Trophoblast cell (in vitro differentiated cells and primary cell): ENCODE data around the gene ZNF333. TPM values are rescaled to one million over a fixed set of nuclear protein-coding genes. Genes with fewer than 3 reads are reported as not detected.
A peak's percentile ranks its signal among the peaks of the same experiment; 100 is the strongest.

Experiments
- DNase-seq, 2 donors: peaks; one replicate each; pipeline ENCODE4 v3.0.0-alpha.2; 2016
- H2AFZ ChIP-seq: 2 replicates; pipeline ENCODE4 v1.6.1; 2013; ENCODE audit warnings: low read length, moderate library complexity, mild to moderate bottlenecking; ENCODE audit not compliant: insufficient read depth, poor library complexity
- H2AK5ac ChIP-seq: 2 replicates; pipeline ENCODE4 v1.6.1; 2013; ENCODE audit warnings: mild to moderate bottlenecking, low read length
- H2BK120ac ChIP-seq: 2 replicates; pipeline ENCODE4 v1.6.1; 2013; ENCODE audit warnings: low read length, mild to moderate bottlenecking, moderate library complexity; ENCODE audit not compliant: insufficient read depth, poor library complexity
- H2BK12ac ChIP-seq: 2 replicates; pipeline ENCODE4 v1.6.1; 2013; ENCODE audit warnings: mild to moderate bottlenecking, low read length, moderate library complexity
- H2BK5ac ChIP-seq: 2 replicates; pipeline ENCODE4 v1.6.1; 2013; ENCODE audit warnings: low read length, low read depth, moderate library complexity, mild to moderate bottlenecking; ENCODE audit not compliant: poor library complexity
- H3K14ac ChIP-seq: 2 replicates; pipeline ENCODE4 v1.6.1; 2013; ENCODE audit warnings: mild to moderate bottlenecking, low read length
- H3K18ac ChIP-seq: 2 replicates; pipeline ENCODE4 v1.6.1; 2013; ENCODE audit warnings: mild to moderate bottlenecking, low read length
- H3K23ac ChIP-seq: 2 replicates; pipeline ENCODE4 v1.6.1; 2013; ENCODE audit warnings: low read length
- H3K27ac ChIP-seq: 2 replicates; pipeline ENCODE4 v1.5.1; 2013; ENCODE audit warnings: low read depth, mild to moderate bottlenecking, inconsistent platforms, low read length, moderate library complexity
- H3K27me3 ChIP-seq: 2 replicates; pipeline ENCODE4 v1.6.1; 2013; ENCODE audit warnings: inconsistent platforms, mild to moderate bottlenecking, low read length, moderate library complexity; ENCODE audit not compliant: insufficient read depth
- H3K36me3 ChIP-seq, 2 experiments: 1 replicate in 1 of 2; 2 replicates in 1 of 2; pipeline ENCODE4 v1.6.1; 2013; ENCODE audit warnings: low read length in 2 of 2, mild to moderate bottlenecking in 2 of 2, moderate library complexity in 1 of 2; ENCODE audit not compliant: insufficient read depth in 2 of 2, control insufficient read depth in 1 of 2
- H3K4ac ChIP-seq: 2 replicates; pipeline ENCODE4 v1.6.1; 2013; ENCODE audit warnings: low read depth, mild to moderate bottlenecking, low read length, moderate library complexity
- H3K4me1 ChIP-seq, 2 experiments: 1 replicate in 1 of 2; 2 replicates in 1 of 2; pipeline ENCODE4 v1.6.1; 2013; ENCODE audit warnings: low read length in 2 of 2, mild to moderate bottlenecking in 2 of 2, moderate library complexity in 1 of 2; ENCODE audit not compliant: insufficient read depth in 2 of 2, control insufficient read depth in 1 of 2
- H3K4me2 ChIP-seq: 2 replicates; pipeline ENCODE4 v1.6.1; 2013; ENCODE audit warnings: inconsistent platforms, mild to moderate bottlenecking, low read length, moderate library complexity
- H3K4me3 ChIP-seq: 2 replicates; pipeline ENCODE4 v1.5.1; 2013; ENCODE audit warnings: mild to moderate bottlenecking, low read depth, low read length, inconsistent platforms
- H3K79me1 ChIP-seq: one replicate; pipeline ENCODE4 v1.6.1; 2013; ENCODE audit warnings: low read length
- H3K79me2 ChIP-seq: 2 replicates; pipeline ENCODE4 v1.6.1; 2013; ENCODE audit warnings: low read length, mild to moderate bottlenecking; ENCODE audit not compliant: control insufficient read depth, insufficient read depth, poor library complexity
- H3K9ac ChIP-seq: 2 replicates; pipeline ENCODE4 v1.6.1; 2013; ENCODE audit warnings: mild to moderate bottlenecking, low read length
- H3K9me3 ChIP-seq: 2 replicates; pipeline ENCODE4 v1.6.1; 2013; ENCODE audit warnings: low read depth, mild to moderate bottlenecking, control low read depth, inconsistent platforms, low read length; ENCODE audit not compliant: insufficient read depth
- H4K12ac ChIP-seq: 2 replicates; pipeline ENCODE4 v1.6.1; 2013; ENCODE audit warnings: low read depth, mild to moderate bottlenecking, low read length, moderate library complexity
- H4K8ac ChIP-seq: 2 replicates; pipeline ENCODE4 v1.6.1; 2013; ENCODE audit warnings: low read depth, mild to moderate bottlenecking, low read length, moderate library complexity
- H4K91ac ChIP-seq: one replicate; pipeline ENCODE4 v1.6.1; 2013; ENCODE audit warnings: low read depth, mild to moderate bottlenecking, low read length, moderate library complexity
- WGBS: extraction: QIAGEN DNeasy Blood & Tissue Kit; methylation state at CpG from one replicate; pipeline ENCODE4 v1.1.7; 2013; ENCODE audit warnings: missing lambda C conversion rate; ENCODE audit not compliant: insufficient read length, insufficient coverage; ENCODE audit errors: extremely low coverage; 5-methylcytosine and 5-hydroxymethylcytosine counted together
- polyA plus RNA-seq: library from polyadenylated mRNA; stranded (reverse); fragments of 200-250 nt; gene quantifications from 2 replicates; pipeline ENCODE4 v1.2.3, GENCODE V29; 2013

ZNF333 gene
- 4.6 and 5.1 TPM in 2 replicates for polyA plus RNA-seq

GRCh38 chr19:14689598-14690503 lies at the start of gene ZNF333:
ZNF333 (plus strand) TSS chr19:14690048; CDS start chr19:14693492, 3,444 bp downstream.
- Histone ChIP-seq H3K27ac (peak within 1 kb of the TSS; percentile 97), H3K4me1 (no peaks in the 10 kb centered on the region), H3K4me3 (peak within 1 kb of the TSS; percentile 81), H3K4me2 (peak within 1 kb of the TSS; percentile 98), H3K23ac (no peak within 1 kb of the TSS), H2BK12ac (no peak within 1 kb of the TSS), H3K9ac (peak within 1 kb of the TSS; percentile 95), H2AFZ (peak within 1 kb of the TSS; percentile 94), H3K9me3 (no peaks in the 10 kb centered on the region), H3K36me3 (peaks cover 1 to 6% of the 10 kb centered on the region in 2 experiments), H3K14ac (peak within 1 kb of the TSS; percentile 79), H3K18ac (peak within 1 kb of the TSS; percentile 95), H4K8ac (peak within 1 kb of the TSS; percentile 99), H2BK120ac (peak within 1 kb of the TSS; percentile 83), H3K79me2 (peaks cover 3% of the 10 kb centered on the region), H4K12ac (peak within 1 kb of the TSS; percentile 80), H3K79me1 (peaks cover 5% of the 10 kb centered on the region), H4K91ac (peak within 1 kb of the TSS; percentile 97), H3K27me3 (no peaks in the 10 kb centered on the region), H2AK5ac (no peak within 1 kb of the TSS), H3K4ac (peak within 1 kb of the TSS; percentile 78), H2BK5ac (peak within 1 kb of the TSS; percentile 85)
- no CpG with 5 or more reads among the region's 66 CpGs for WGBS
- DNase-seq, result peak; percentile 80 to 93

GRCh38 chr19:14648506-14648905 lies 41.3 kb upstream of the ZNF333 start:
- Histone ChIP-seq H3K9ac (no peak overlapping the region), H3K23ac (no peak overlapping the region), H2BK5ac (no peak overlapping the region), H3K79me1 (no peaks in the 10 kb centered on the region), H3K9me3 (peaks cover 24% of the 10 kb centered on the region), H2AFZ (no peak overlapping the region), H2AK5ac (no peak overlapping the region), H3K4me1 (no peaks in the 10 kb centered on the region), H4K91ac (no peak overlapping the region), H3K4ac (no peak overlapping the region), H3K18ac (no peak overlapping the region), H4K12ac (no peak overlapping the region), H3K36me3 (no peaks in the 10 kb centered on the region), H2BK120ac (no peak overlapping the region), H3K4me3 (no peak overlapping the region), H3K79me2 (no peaks in the 10 kb centered on the region), H3K14ac (no peak overlapping the region), H4K8ac (no peak overlapping the region), H2BK12ac (no peak overlapping the region), H3K4me2 (no peak overlapping the region), H3K27me3 (no peaks in the 10 kb centered on the region), H3K27ac (no peak overlapping the region)
- DNase-seq, result no peak
- no CpG with 5 or more reads among the region's 2 CpGs for WGBS

- no peak overlapping the region for H3K9ac ChIP-seq
- no peak for DNase-seq
- no peak overlapping the region for H4K8ac ChIP-seq
- no peak overlapping the region for H4K91ac ChIP-seq
- H2BK12ac ChIP-seq, result no peak overlapping the region
- H3K27ac ChIP-seq, result no peak overlapping the region
- no peak overlapping the region for H3K4me3 ChIP-seq
- no peak overlapping the region for H4K12ac ChIP-seq
- no peak overlapping the region for H3K4me2 ChIP-seq
- H3K4ac ChIP-seq, result no peak overlapping the region
- no peaks in the 10 kb centered on the region for H3K27me3 ChIP-seq
- no peak overlapping the region for H2AFZ ChIP-seq
- no peak overlapping the region for H3K18ac ChIP-seq
- H2BK120ac ChIP-seq, result no peak overlapping the region
- H3K23ac ChIP-seq, result no peak overlapping the region
- no peak overlapping the region for H2BK5ac ChIP-seq
- peaks cover 22% of the 10 kb centered on the region for H3K9me3 ChIP-seq
- no peak overlapping the region for H2AK5ac ChIP-seq
- no peaks in the 10 kb centered on the region for H3K79me1 ChIP-seq
- 100% methylated on average over 4 of the region's 4 CpGs for WGBS
- no peaks in the 10 kb centered on the region for H3K79me2 ChIP-seq
- H3K4me1 ChIP-seq, result no peaks in the 10 kb centered on the region
- no peak overlapping the region for H3K14ac ChIP-seq
- no peaks in the 10 kb centered on the region for H3K36me3 ChIP-seq
These were observed 40.8 kb upstream of the ZNF333 start for GRCh38 chr19:14649020-14649419.

GRCh38 chr19:14650161-14650560 lies 39.7 kb upstream of the ZNF333 start:
- Histone ChIP-seq H3K36me3 (no peaks in the 10 kb centered on the region), H3K4me3 (no peak overlapping the region), H3K4me1 (no peaks in the 10 kb centered on the region), H4K12ac (no peak overlapping the region), H3K23ac (no peak overlapping the region), H3K4ac (no peak overlapping the region), H3K27ac (no peak overlapping the region), H4K8ac (no peak overlapping the region), H2BK5ac (no peak overlapping the region), H3K14ac (no peak overlapping the region), H2AK5ac (no peak overlapping the region), H3K79me2 (no peaks in the 10 kb centered on the region), H3K18ac (no peak overlapping the region), H3K79me1 (no peaks in the 10 kb centered on the region), H3K27me3 (no peaks in the 10 kb centered on the region), H3K9ac (no peak overlapping the region), H3K9me3 (peaks cover 15% of the 10 kb centered on the region), H3K4me2 (no peak overlapping the region), H2BK120ac (no peak overlapping the region), H2AFZ (no peak overlapping the region), H2BK12ac (no peak overlapping the region), H4K91ac (no peak overlapping the region)
- 100% methylated on average over 2 of the region's 2 CpGs for WGBS
- DNase-seq, result no peak
